Endometrium (tissue), 2 donors: ENCODE data around the gene CTBP2.

ENCODE experiments used
- FAIRE-seq: peaks from 2 replicates; lab custom pipeline; 2012; peaks lifted over from hg19 to GRCh38; lab: Jason Lieb, UNC
- donor health status: control.
- donor health status: control.

CTBP2 gene

GRCh38 chr10:125043841-125044658 lies 116.3 kb downstream of the CTBP2 start:
- no peak for FAIRE-seq

GRCh38 chr10:125041856-125042506 lies 118.4 kb downstream of the CTBP2 start:
- FAIRE-seq = no peak

GRCh38 chr10:125039354-125039769 lies 121.0 kb downstream of the CTBP2 start:
- no peak for FAIRE-seq

GRCh38 chr10:125038637-125039036 lies 121.7 kb downstream of the CTBP2 start:
- no peak for FAIRE-seq

GRCh38 chr10:125037145-125037877 lies 123.1 kb downstream of the CTBP2 start:
- no peak for FAIRE-seq

- FAIRE-seq = no peak
These were observed 124.6 kb downstream of the CTBP2 start for GRCh38 chr10:125035588-125036295.

- no peak for FAIRE-seq
These were observed 125.2 kb downstream of the CTBP2 start for GRCh38 chr10:125035136-125035535.

- FAIRE-seq = no peak
These were observed 125.7 kb downstream of the CTBP2 start for GRCh38 chr10:125034675-125035074.

- no peak for FAIRE-seq
These were observed 127.0 kb downstream of the CTBP2 start for GRCh38 chr10:125033146-125033924.

GRCh38 chr10:125032474-125033020 lies 127.8 kb downstream of the CTBP2 start:
- FAIRE-seq = no peak

- FAIRE-seq = no peak
These were observed 129.7 kb downstream of the CTBP2 start for GRCh38 chr10:125030567-125031197.

- no peak for FAIRE-seq
These were observed 130.7 kb downstream of the CTBP2 start for GRCh38 chr10:125029584-125030242.

- no peak for FAIRE-seq
These were observed 132.2 kb downstream of the CTBP2 start for GRCh38 chr10:125027871-125028869.

- FAIRE-seq = no peak
These were observed 133.2 kb downstream of the CTBP2 start for GRCh38 chr10:125026974-125027735.

- no peak for FAIRE-seq
These were observed 134.1 kb downstream of the CTBP2 start for GRCh38 chr10:125026036-125026931.

- FAIRE-seq = no peak
These were observed 135.0 kb downstream of the CTBP2 start for GRCh38 chr10:125025341-125025740.
